Panc1 (cell line): ENCODE results near the gene SPHK2. TPM values are rescaled to one million over a fixed set of nuclear protein-coding genes. Genes with fewer than 3 reads are reported as not detected.

Source experiments
- ATAC-seq: fragments of 200-7000 bp; cut with Tn5 transposase; 2 replicates; pipeline ENCODE4 v1.9.1; 2020; ENCODE audit warnings: mild to moderate bottlenecking, moderate library complexity
- BruUV-seq: library from RNA; stranded (reverse); fragments of 400-500 nt; replicated peaks from 2 replicates; lab custom pipeline; 2021; lab: Mats Ljungman, UMichigan
- CTCF ChIA-PET: fragments of 300-600 bp; sonication (Branson Sonifier 250); formaldehyde crosslinking; loops from one replicate; lab custom pipeline; 2022; ENCODE audit warnings: antibody characterized with exemption; lab: Charles Lee
- POLR2A ChIA-PET: fragments of 300-600 bp; sonication (Branson Sonifier 250); formaldehyde crosslinking; loops from one replicate; lab custom pipeline; 2022; ENCODE audit warnings: antibody characterized with exemption; lab: Charles Lee
- DNase-seq: peaks from one replicate; pipeline ENCODE4 v3.0.0-alpha.2; 2010; ENCODE audit warnings: low read depth, low spot score
- H3K27ac ChIP-seq: 2 replicates; pipeline ENCODE4 v1.5.1; 2011; ENCODE audit warnings: mild to moderate bottlenecking, low read length, inconsistent platforms
- H3K27me3 ChIP-seq: fragments of 200-500 bp; sonication (Bioruptor generic); 2 replicates; pipeline ENCODE4 v1.6.0; 2014; ENCODE audit warnings: low read length, inconsistent platforms; ENCODE audit not compliant: control insufficient read depth, insufficient read depth
- H3K36me3 ChIP-seq: fragments of 200-500 bp; sonication (Bioruptor generic); 2 replicates; pipeline ENCODE4 v1.5.1; 2014; ENCODE audit warnings: inconsistent platforms, mild to moderate bottlenecking, low read length, moderate library complexity; ENCODE audit not compliant: control insufficient read depth, insufficient read depth
- H3K4me1 ChIP-seq: 2 replicates; pipeline ENCODE4 v1.5.1; 2011; ENCODE audit warnings: inconsistent platforms, mild to moderate bottlenecking, low read length, moderate library complexity; ENCODE audit not compliant: control insufficient read depth, insufficient read depth
- H3K4me3 ChIP-seq, 2 experiments: 2 replicates each; pipeline ENCODE4 v1.5.1; 2011 to 2012; ENCODE audit warnings: low read depth in 2 of 2, low read length in 2 of 2, mild to moderate bottlenecking in 2 of 2, inconsistent platforms in 1 of 2, moderate library complexity in 1 of 2
- H3K9me3 ChIP-seq: fragments of 200-500 bp; sonication (Bioruptor generic); 2 replicates; pipeline ENCODE4 v1.5.1; 2014; ENCODE audit warnings: low read depth, mild to moderate bottlenecking, inconsistent platforms, low read length, moderate library complexity; ENCODE audit not compliant: control insufficient read depth, insufficient read depth
- POLR2AphosphoS5 ChIP-seq: IDR thresholded peaks from 2 replicates; pipeline ENCODE4 v1.6.1; 2012; ENCODE audit warnings: mild to moderate bottlenecking, low read depth, low read length, moderate library complexity
- SIN3A ChIP-seq: IDR thresholded peaks from 2 replicates; pipeline ENCODE4 v1.6.1; 2012; ENCODE audit warnings: low read depth, mild to moderate bottlenecking, low read length, moderate library complexity, borderline replicate concordance; ENCODE audit not compliant: insufficient read depth
- TCF7L2 ChIP-seq: IDR thresholded peaks from 2 replicates; pipeline ENCODE4 v1.6.1; 2011; ENCODE audit warnings: mild to moderate bottlenecking, low read depth, low read length, inconsistent platforms
- in situ Hi-C: cut with HindIII; loops from 2 replicates; pipeline ENCODE4 v1.10.0; 2016; ENCODE audit warnings: low sequenced_read_pairs, low pct_unique_long_range_greater_than_20kb
- intact Hi-C: fragments of 100-400 bp; cut with micrococcal nuclease; formaldehyde crosslinking; loops from one replicate; pipeline ENCODE4 v1.10.0; 2022; ENCODE audit not compliant: unreplicated experiment
- total RNA-seq: library from RNA; stranded (reverse); gene quantifications from one replicate; pipeline ENCODE4 v1.2.1, GENCODE V29; 2021; ENCODE audit not compliant: unreplicated experiment
- TF ChIP-seq, protein P1 (sequence below), 2 experiments: IDR thresholded peaks; 2 replicates each; pipeline ENCODE4 v1.6.1; 2011 to 2012; ENCODE audit warnings: low read depth in 2 of 2, control low read depth in 1 of 2, low read length in 1 of 2, mild to moderate bottlenecking in 1 of 2, moderate library complexity in 1 of 2; ENCODE audit not compliant: insufficient read depth in 1 of 2
- TF ChIP-seq, protein P2 (sequence below): fragments of 450-650 bp; IDR thresholded peaks from 2 replicates; pipeline ENCODE4 v1.5.1; 2017; ENCODE audit warnings: mild to moderate bottlenecking

Gene SPHK2
- total RNA-seq, 1 experiment from 2014 or later = 19.5 TPM

DNA sequence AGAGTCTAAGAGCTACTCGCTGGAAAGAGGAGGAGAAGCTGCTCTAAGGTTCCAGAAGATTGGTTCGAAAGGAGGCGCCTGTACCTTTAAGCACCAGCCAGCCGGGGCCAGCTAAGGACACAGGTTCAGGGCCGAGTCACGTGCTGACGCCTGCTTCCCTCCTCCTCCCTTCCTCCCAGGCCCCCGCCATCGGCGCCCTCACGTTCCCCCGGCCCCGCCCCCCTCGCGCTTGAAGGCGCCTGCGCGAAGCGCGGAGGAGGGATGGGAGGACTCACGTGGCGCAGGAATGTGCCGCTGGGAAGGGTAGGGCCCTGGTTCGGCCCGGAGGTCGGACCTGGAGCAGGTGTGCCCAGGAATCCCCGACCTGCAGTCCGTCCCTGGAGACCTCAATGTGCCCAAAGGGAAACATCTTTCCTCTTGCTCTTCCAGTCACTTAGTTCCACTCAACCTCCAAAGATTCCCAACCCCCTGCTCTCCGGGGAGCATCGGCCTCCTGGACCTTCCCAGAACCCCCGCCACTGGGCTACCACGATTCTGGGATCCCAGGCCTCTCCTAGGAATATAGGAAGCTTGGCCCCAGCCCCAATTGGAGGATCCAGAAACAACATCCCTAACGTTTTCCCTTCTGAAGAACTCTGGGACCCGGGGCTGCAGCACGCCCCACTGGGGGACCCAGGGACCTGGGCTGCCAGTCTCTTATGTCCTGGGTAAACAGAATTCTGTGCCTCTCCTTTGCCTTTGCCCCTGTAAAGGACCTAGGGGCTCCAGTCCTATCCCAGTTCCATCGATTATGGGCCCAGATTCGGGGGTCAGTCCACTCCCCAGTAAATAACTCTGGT lies 15.3 kb downstream of the SPHK2 start:
- H3K4me1 ChIP-seq = peaks cover 28% of the 10 kb centered on the region
- H3K27ac ChIP-seq = peak overlapping the region; percentile 96
- CTCF ChIA-PET = no interaction called here
- ATAC-seq = peak; percentile 53
- H3K9me3 ChIP-seq = no peaks in the 10 kb centered on the region
- H3K36me3 ChIP-seq = no peaks in the 10 kb centered on the region; the same call in 1 of the 2 replicates
- POLR2A ChIA-PET = no interaction called here
- no peaks in the 10 kb centered on the region for H3K27me3 ChIP-seq
- in situ Hi-C loops (no loop called here), intact Hi-C loops (no loop called here)
- peak overlapping the region; percentile 22 to 52 for H3K4me3 ChIP-seq
- BruUV-seq = no TSS peak
- no peak for DNase-seq
- TF ChIP-seq TCF7L2 (no peak), SIN3A (no peak), POLR2AphosphoS5 (peak; percentile 64)
- TF ChIP-seq, protein P1, sequence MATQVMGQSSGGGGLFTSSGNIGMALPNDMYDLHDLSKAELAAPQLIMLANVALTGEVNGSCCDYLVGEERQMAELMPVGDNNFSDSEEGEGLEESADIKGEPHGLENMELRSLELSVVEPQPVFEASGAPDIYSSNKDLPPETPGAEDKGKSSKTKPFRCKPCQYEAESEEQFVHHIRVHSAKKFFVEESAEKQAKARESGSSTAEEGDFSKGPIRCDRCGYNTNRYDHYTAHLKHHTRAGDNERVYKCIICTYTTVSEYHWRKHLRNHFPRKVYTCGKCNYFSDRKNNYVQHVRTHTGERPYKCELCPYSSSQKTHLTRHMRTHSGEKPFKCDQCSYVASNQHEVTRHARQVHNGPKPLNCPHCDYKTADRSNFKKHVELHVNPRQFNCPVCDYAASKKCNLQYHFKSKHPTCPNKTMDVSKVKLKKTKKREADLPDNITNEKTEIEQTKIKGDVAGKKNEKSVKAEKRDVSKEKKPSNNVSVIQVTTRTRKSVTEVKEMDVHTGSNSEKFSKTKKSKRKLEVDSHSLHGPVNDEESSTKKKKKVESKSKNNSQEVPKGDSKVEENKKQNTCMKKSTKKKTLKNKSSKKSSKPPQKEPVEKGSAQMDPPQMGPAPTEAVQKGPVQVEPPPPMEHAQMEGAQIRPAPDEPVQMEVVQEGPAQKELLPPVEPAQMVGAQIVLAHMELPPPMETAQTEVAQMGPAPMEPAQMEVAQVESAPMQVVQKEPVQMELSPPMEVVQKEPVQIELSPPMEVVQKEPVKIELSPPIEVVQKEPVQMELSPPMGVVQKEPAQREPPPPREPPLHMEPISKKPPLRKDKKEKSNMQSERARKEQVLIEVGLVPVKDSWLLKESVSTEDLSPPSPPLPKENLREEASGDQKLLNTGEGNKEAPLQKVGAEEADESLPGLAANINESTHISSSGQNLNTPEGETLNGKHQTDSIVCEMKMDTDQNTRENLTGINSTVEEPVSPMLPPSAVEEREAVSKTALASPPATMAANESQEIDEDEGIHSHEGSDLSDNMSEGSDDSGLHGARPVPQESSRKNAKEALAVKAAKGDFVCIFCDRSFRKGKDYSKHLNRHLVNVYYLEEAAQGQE (IDR thresholded peaks at IDR 0.05; ENCODE audit: insufficient read depth in 1 of 2, low read depth in 2 of 2, low read length in 1 of 2) = no peak
- TF ChIP-seq, protein P2, sequence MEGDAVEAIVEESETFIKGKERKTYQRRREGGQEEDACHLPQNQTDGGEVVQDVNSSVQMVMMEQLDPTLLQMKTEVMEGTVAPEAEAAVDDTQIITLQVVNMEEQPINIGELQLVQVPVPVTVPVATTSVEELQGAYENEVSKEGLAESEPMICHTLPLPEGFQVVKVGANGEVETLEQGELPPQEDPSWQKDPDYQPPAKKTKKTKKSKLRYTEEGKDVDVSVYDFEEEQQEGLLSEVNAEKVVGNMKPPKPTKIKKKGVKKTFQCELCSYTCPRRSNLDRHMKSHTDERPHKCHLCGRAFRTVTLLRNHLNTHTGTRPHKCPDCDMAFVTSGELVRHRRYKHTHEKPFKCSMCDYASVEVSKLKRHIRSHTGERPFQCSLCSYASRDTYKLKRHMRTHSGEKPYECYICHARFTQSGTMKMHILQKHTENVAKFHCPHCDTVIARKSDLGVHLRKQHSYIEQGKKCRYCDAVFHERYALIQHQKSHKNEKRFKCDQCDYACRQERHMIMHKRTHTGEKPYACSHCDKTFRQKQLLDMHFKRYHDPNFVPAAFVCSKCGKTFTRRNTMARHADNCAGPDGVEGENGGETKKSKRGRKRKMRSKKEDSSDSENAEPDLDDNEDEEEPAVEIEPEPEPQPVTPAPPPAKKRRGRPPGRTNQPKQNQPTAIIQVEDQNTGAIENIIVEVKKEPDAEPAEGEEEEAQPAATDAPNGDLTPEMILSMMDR = no peak

DNA sequence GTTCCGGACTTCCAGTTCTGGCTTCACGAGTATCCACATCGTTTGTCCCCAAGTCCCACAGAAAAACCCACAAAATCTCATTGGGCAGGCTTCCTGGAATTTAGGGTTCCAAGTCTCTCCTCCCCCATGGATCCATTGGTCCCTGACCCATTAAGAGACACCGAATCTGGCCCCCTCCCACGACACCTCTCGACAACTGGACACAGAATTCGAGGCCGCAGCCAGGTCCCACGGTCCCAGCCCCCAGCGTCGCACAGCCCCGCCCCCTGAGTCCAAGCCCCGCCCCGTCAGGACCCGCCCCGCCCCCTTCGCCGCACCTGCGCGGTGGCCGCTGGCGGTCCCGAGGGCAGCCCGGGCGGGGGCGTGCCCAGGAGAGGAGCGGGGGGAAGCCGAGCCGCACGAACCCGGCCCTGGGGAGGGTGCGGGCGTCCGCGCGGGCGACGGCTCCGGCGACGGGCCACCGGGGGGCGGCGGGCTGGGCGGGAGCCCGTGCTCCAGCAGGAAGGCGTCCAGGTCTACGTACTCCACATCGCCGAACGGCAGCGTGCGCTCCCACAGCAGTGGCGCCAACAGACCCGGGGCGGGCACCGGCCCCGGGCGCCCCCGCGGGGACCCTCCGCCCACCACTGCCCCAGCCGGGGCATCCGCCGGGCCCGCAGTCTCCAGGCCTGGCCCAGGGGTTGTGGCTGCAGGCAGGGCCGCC lies 16.1 kb downstream of the SPHK2 start:
- CTCF ChIA-PET = no interaction called here
- no peaks in the 10 kb centered on the region; the same call in 1 of the 2 replicates for H3K36me3 ChIP-seq
- POLR2A ChIA-PET = no interaction called here
- no peaks in the 10 kb centered on the region for H3K9me3 ChIP-seq
- H3K27me3 ChIP-seq = no peaks in the 10 kb centered on the region
- peaks cover 26% of the 10 kb centered on the region for H3K4me1 ChIP-seq
- TF ChIP-seq, protein P1 (IDR thresholded peaks at IDR 0.05; ENCODE audit: insufficient read depth in 1 of 2, low read depth in 2 of 2, low read length in 1 of 2) = no peak
- TF ChIP-seq, protein P2 = no peak
- no peak for TF ChIP-seq SIN3A
- H3K4me3 ChIP-seq = peak overlapping the region; percentile 62 to 71
- in situ Hi-C loops = no loop called here
- intact Hi-C loops = no loop called here
- no TSS peak for BruUV-seq
- ATAC-seq (peak; percentile 31), DNase-seq (no peak)
- H3K27ac ChIP-seq = peak overlapping the region; percentile 96
